ENCODE results near the gene GGCX.
"Not testable (repeated sequence)": the region's sequence is repeated elsewhere in the genome, so short reads cannot be mapped to it uniquely, and the experiment has no call there.

DNA sequence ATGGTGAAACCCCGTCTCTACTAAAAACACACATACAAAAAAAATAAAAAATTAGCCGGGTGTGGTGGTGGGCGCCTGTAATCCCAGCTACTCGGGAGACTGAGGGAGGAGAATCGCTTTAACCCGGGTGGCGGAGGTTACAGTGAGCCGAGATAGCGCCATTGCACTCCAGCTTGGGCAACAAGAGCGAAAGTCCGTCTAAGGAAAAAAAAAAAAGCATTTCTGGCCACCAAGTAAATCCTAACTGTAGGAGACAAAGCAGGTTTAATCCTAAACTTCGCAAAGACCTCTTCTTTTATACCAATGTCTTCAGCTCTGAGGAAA, 928 bp downstream of the GGCX start:
- not testable (repeated sequence) for TF ChIP-seq CTCF, POLR2A, POLR2AphosphoS5 (IDR thresholded peaks at IDR 0.05)
